ENCODE results near the gene RTP3. TPM values are rescaled to one million over a fixed set of nuclear protein-coding genes. Genes with fewer than 3 reads are reported as not detected.

RTP3 gene
- total and polyA plus RNA-seq, 7 experiments from 2014 or later, result not detected

DNA sequence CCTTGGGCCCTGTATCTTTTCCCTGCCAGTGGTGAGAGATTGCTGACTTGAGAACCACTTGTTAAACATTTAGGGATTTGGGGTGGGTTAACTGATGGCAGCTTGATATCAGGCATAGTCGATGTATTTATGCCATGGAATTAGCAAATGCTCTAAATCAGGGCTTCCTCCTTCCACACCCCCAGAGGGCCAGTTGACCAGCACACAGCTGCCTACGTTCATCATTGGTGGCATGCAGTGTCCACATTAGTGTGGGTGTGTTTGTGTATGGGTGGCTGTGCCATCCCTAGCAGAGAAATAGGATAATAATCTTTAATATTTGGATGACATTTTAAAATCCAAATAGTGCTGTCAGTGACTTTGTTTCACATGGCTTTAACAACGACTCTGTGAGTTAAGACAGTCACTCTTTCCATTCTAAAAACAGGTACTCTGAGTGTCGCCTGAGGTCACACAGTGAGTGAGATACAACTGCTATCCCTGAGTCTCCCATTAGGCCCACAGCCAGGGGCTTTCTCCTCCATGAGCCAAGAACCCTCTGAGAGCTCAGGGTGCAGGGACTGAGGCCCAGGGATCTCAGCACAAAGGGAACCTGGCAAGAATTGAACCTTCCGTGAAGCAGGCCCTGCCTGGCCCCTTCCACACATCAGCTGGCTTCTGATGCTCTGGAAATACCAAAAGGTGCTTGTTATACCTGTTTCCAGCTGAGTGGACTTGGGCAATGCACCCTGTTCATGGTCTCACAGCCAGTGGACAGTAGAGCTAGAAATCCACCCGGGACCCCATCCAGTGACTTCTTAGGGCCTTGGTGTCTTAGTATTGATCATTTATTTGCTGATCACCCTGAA lies 28.8 kb upstream of the RTP3 start:
- POLR2A ChIA-PET, result no interaction called here
- H3K27me3 ChIP-seq (ENCODE audit: control insufficient read depth in 2 of 2, insufficient read depth in 2 of 2, low read length in 2 of 2), result peaks cover 3 to 4% of the 10 kb centered on the region in 2 donors
- DNase-seq (peak in 1 of 9 donors; percentile 6), ATAC-seq (no peak)
- Mint-ChIP-seq H3K4me1 (peaks cover 0 to 4% (median 0%) of the 10 kb centered on the region in 7 donors), H3K27ac (no peak overlapping the region), H3K4me3 (no peak overlapping the region), H3K36me3 (no peaks in the 10 kb centered on the region), H3K27me3 (peaks cover 16 to 47% (median 34%) of the 10 kb centered on the region in 5 donors), H3K9me3 (peaks cover 0 to 5% (median 0%) of the 10 kb centered on the region in 11 donors)
- H3K36me3 ChIP-seq (ENCODE audit: control insufficient read depth in 2 of 3, insufficient read depth in 3 of 3, low read length in 3 of 3), result no peaks in the 10 kb centered on the region
- no peak overlapping the region for H3K27ac ChIP-seq (ENCODE audit: low read depth, low read length)
- CTCF ChIA-PET, result interaction anchor here (2.0 kb wide), 1 partner anchor 20 kb away, joined by 9 read pairs; no protein-coding TSS in a partner anchor
- H3K4me3 ChIP-seq (ENCODE audit: low read length), result no peak overlapping the region
- no peaks in the 10 kb centered on the region for H3K4me1 ChIP-seq (ENCODE audit: control insufficient read depth in 2 of 2, insufficient read depth in 2 of 2, low read length in 2 of 2)
- no peaks in the 10 kb centered on the region for H3K9me3 ChIP-seq (ENCODE audit: control insufficient read depth in 2 of 3, low read length in 3 of 3)
- intact Hi-C loops (cut with micrococcal nuclease), result no loop called here

DNA sequence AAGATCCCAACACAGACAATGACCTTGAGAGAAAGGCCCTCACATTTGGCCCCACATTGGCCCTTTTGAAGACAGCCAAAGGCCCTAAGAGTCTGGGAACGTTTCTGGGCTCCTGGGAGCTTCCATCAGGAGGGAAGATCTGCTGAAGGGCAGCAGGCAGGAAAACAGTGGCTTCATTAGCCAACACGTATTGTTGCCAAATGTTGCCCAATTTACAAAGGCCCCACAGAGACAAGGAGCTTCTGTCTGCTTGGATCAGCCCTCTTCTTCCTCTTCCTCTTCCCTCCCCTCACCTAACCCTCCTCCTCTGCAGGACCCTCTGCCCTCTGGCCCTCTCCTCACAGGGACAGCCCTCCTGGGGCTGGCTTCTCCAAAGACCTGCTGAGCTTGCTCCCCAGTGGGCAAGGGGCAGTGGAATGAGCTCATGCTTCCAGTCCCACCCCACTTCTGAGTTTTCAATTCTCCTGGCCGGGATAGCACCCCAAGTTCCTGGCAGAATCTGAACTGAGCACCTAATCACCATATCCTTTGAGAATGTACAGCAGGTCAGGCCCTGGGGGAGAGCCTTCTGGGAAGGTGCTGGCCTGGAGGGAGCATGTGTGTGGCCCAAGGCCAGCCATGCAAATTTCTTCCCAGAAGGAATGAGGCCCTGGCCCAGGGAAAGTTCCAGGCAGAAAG lies 28.0 kb upstream of the RTP3 start:
- Mint-ChIP-seq H3K27me3 (peaks cover 12 to 46% (median 31%) of the 10 kb centered on the region in 5 donors), H3K4me1 (peaks cover 0 to 2% (median 0%) of the 10 kb centered on the region in 7 donors)

DNA sequence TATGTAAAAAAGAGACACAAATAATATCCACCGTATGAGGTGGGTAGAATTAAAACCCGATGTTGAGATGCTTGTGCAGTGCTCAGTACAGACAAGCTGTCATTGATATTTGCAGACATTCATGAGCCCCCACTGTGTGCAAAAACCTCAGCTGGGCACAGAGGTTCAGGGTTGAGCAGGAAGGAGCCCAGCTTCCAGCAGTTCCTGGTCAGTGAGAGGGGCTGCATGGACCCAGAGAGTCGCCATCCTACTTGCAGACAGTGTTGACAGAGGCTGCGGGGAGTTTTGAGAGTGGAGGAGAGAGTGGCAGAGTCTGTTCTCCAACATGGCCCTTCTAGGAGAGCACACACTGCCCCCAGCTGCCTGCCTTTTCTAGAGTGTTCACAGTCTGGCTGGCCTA lies 26.9 kb upstream of the RTP3 start:
- no peak for ATAC-seq
- POLR2A ChIA-PET, result no interaction called here
- peaks cover 0 to 4% of the 10 kb centered on the region in 2 donors for H3K27me3 ChIP-seq (ENCODE audit: control insufficient read depth in 2 of 2, insufficient read depth in 2 of 2, low read length in 2 of 2)
- peaks cover 10 to 45% (median 23%) of the 10 kb centered on the region in 5 donors for H3K27me3 Mint-ChIP-seq
- intact Hi-C loops (cut with micrococcal nuclease), result no loop called here
- no peak overlapping the region for H3K27ac ChIP-seq (ENCODE audit: low read depth, low read length)
- CTCF ChIA-PET, result interaction anchor here (2.0 kb wide), 1 partner anchor 18 kb away, joined by 9 read pairs; no protein-coding TSS in a partner anchor
- H3K9me3 ChIP-seq (ENCODE audit: control insufficient read depth in 2 of 3, low read length in 3 of 3), result no peaks in the 10 kb centered on the region
- H3K36me3 Mint-ChIP-seq, result peaks cover 0 to 4% (median 1%) of the 10 kb centered on the region in 5 donors
- no peak overlapping the region for H3K4me3 Mint-ChIP-seq
- no peaks in the 10 kb centered on the region for H3K36me3 ChIP-seq (ENCODE audit: control insufficient read depth in 2 of 3, insufficient read depth in 3 of 3, low read length in 3 of 3)
- H3K27ac Mint-ChIP-seq, result no peak overlapping the region
- no peaks in the 10 kb centered on the region for H3K4me1 Mint-ChIP-seq
- H3K9me3 Mint-ChIP-seq, result peaks cover 0 to 22% (median 14%) of the 10 kb centered on the region in 11 donors
- H3K4me3 ChIP-seq (ENCODE audit: low read length), result no peak overlapping the region
- no peaks in the 10 kb centered on the region for H3K4me1 ChIP-seq (ENCODE audit: control insufficient read depth in 2 of 2, insufficient read depth in 2 of 2, low read length in 2 of 2)
- peak in 1 of 9 donors; percentile 1 for DNase-seq

More for the DNA sequence above, 28.0 kb upstream of the RTP3 start:
- CTCF ChIA-PET, result interaction anchor here (2.0 kb wide), 1 partner anchor 19 kb away, joined by 9 read pairs; no protein-coding TSS in a partner anchor
- Mint-ChIP-seq H3K9me3 (peaks cover 0 to 13% (median 7%) of the 10 kb centered on the region in 11 donors), H3K36me3 (peaks cover 0 to 3% (median 0%) of the 10 kb centered on the region in 5 donors), H3K27ac (no peak overlapping the region), H3K4me3 (no peak overlapping the region)
- no peak overlapping the region for H3K27ac ChIP-seq (ENCODE audit: low read depth, low read length)
- POLR2A ChIA-PET, result no interaction called here
- intact Hi-C loops (cut with micrococcal nuclease), result no loop called here
- no peak overlapping the region for H3K4me3 ChIP-seq (ENCODE audit: low read length)
- DNase-seq (peak in 1 of 9 donors; percentile 12), ATAC-seq (no peak)
- H3K36me3 ChIP-seq (ENCODE audit: control insufficient read depth in 2 of 3, insufficient read depth in 3 of 3, low read length in 3 of 3), result no peaks in the 10 kb centered on the region
- H3K4me1 ChIP-seq (ENCODE audit: control insufficient read depth in 2 of 2, insufficient read depth in 2 of 2, low read length in 2 of 2), result no peaks in the 10 kb centered on the region
- H3K9me3 ChIP-seq (ENCODE audit: control insufficient read depth in 2 of 3, low read length in 3 of 3), result no peaks in the 10 kb centered on the region
- peaks cover 3 to 4% of the 10 kb centered on the region in 2 donors for H3K27me3 ChIP-seq (ENCODE audit: control insufficient read depth in 2 of 2, insufficient read depth in 2 of 2, low read length in 2 of 2)

GRCh38 chr3:46471371-46471914 lies 26.3 kb upstream of the RTP3 start:
- ATAC-seq (no peak), DNase-seq (no peak)
- Histone ChIP-seq H3K4me1 (ENCODE audit: control insufficient read depth in 2 of 2, insufficient read depth in 2 of 2, low read length in 2 of 2) (no peaks in the 10 kb centered on the region), H3K27ac (ENCODE audit: low read depth, low read length) (no peak overlapping the region), H3K9me3 (ENCODE audit: control insufficient read depth in 2 of 3, low read length in 3 of 3) (no peaks in the 10 kb centered on the region), H3K36me3 (ENCODE audit: control insufficient read depth in 2 of 3, insufficient read depth in 3 of 3, low read length in 3 of 3) (no peaks in the 10 kb centered on the region), H3K27me3 (ENCODE audit: control insufficient read depth in 2 of 2, insufficient read depth in 2 of 2, low read length in 2 of 2) (peaks cover 0 to 4% of the 10 kb centered on the region in 2 donors), H3K4me3 (ENCODE audit: low read length) (no peak overlapping the region)
- Mint-ChIP-seq H3K9me3 (peaks cover 0 to 23% (median 14%) of the 10 kb centered on the region in 11 donors), H3K4me1 (no peaks in the 10 kb centered on the region), H3K27me3 (peaks cover 10 to 39% (median 17%) of the 10 kb centered on the region in 5 donors), H3K27ac (peak overlapping the region in 1 of 9 donors; percentile 43), H3K36me3 (peaks cover 0 to 4% (median 1%) of the 10 kb centered on the region in 5 donors), H3K4me3 (no peak overlapping the region)
- ChIA-PET CTCF (no interaction called here), POLR2A (no interaction called here)
- intact Hi-C loops (cut with micrococcal nuclease), result no loop called here

DNA sequence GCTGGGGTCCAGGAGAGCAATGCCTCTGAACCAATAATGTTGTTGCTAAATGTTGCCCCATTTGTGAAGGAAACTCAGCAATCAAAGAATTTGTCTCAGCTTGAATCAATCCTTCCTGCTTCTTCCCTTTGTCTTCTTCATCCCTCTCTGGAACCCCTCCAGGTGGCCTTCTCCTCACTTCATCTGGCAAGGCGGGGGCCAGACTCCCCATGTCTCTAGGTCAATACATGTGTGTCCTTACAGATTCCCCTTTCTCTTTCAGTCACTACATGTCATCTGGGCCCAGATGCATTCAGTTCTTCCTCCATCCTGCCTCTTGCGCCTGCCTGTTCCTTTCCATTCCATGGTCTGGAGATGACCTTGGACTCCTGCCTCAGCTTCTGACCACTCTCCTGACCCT lies 25.0 kb upstream of the RTP3 start:
- Mint-ChIP-seq H3K4me1 (no peaks in the 10 kb centered on the region), H3K4me3 (no peak overlapping the region), H3K27me3 (peaks cover 12 to 44% (median 21%) of the 10 kb centered on the region in 5 donors), H3K27ac (no peak overlapping the region), H3K36me3 (peaks cover 0 to 4% (median 1%) of the 10 kb centered on the region in 5 donors), H3K9me3 (peaks cover 0 to 23% (median 14%) of the 10 kb centered on the region in 11 donors)
- ChIA-PET CTCF (no interaction called here), POLR2A (no interaction called here)
- H3K4me1 ChIP-seq (ENCODE audit: control insufficient read depth in 2 of 2, insufficient read depth in 2 of 2, low read length in 2 of 2), result no peaks in the 10 kb centered on the region
- ATAC-seq (no peak), DNase-seq (no peak)
- H3K4me3 ChIP-seq (ENCODE audit: low read length), result no peak overlapping the region
- intact Hi-C loops (cut with micrococcal nuclease), result no loop called here
- no peaks in the 10 kb centered on the region for H3K9me3 ChIP-seq (ENCODE audit: control insufficient read depth in 2 of 3, low read length in 3 of 3)
- H3K27me3 ChIP-seq (ENCODE audit: control insufficient read depth in 2 of 2, insufficient read depth in 2 of 2, low read length in 2 of 2), result peaks cover 0 to 8% of the 10 kb centered on the region in 2 donors
- no peaks in the 10 kb centered on the region for H3K36me3 ChIP-seq (ENCODE audit: control insufficient read depth in 2 of 3, insufficient read depth in 3 of 3, low read length in 3 of 3)
- no peak overlapping the region for H3K27ac ChIP-seq (ENCODE audit: low read depth, low read length)

GRCh38 chr3:46477145-46477544 lies 20.6 kb upstream of the RTP3 start:
- peaks cover 0 to 4% (median 1%) of the 10 kb centered on the region in 5 donors for H3K36me3 Mint-ChIP-seq
- Histone ChIP-seq H3K27ac (ENCODE audit: low read depth, low read length) (no peak overlapping the region), H3K4me3 (ENCODE audit: low read length) (no peak overlapping the region), H3K27me3 (ENCODE audit: control insufficient read depth in 2 of 2, insufficient read depth in 2 of 2, low read length in 2 of 2) (peaks cover 0 to 8% of the 10 kb centered on the region in 2 donors), H3K9me3 (ENCODE audit: control insufficient read depth in 2 of 3, low read length in 3 of 3) (no peaks in the 10 kb centered on the region), H3K36me3 (ENCODE audit: control insufficient read depth in 2 of 3, insufficient read depth in 3 of 3, low read length in 3 of 3) (no peaks in the 10 kb centered on the region), H3K4me1 (ENCODE audit: control insufficient read depth in 2 of 2, insufficient read depth in 2 of 2, low read length in 2 of 2) (no peaks in the 10 kb centered on the region)
- DNase-seq, result no peak
- peaks cover 12 to 63% (median 22%) of the 10 kb centered on the region in 5 donors for H3K27me3 Mint-ChIP-seq
- H3K27ac Mint-ChIP-seq, result no peak overlapping the region
- H3K4me1 Mint-ChIP-seq, result no peaks in the 10 kb centered on the region
- POLR2A ChIA-PET, result no interaction called here
- H3K9me3 Mint-ChIP-seq, result peaks cover 0 to 23% (median 14%) of the 10 kb centered on the region in 11 donors
- H3K4me3 Mint-ChIP-seq, result no peak overlapping the region
- no peak for ATAC-seq
- intact Hi-C loops (cut with micrococcal nuclease), result no loop called here
- CTCF ChIA-PET, result no interaction called here

Data from naive thymus-derived CD4-positive, alpha-beta T cell (primary cell).